Cerebellar nuclear complex (tissue), 1 donor: Measurements from ENCODE around the gene MORC1.
"Not testable (repeated sequence)": the region's sequence is repeated elsewhere in the genome, so short reads cannot be mapped to it uniquely, and the experiment has no call there.

Experiments used
- DNase-seq, 2 experiments: peaks; one replicate each; lab custom pipeline; 2025; lab: John Stamatoyannopoulos, UW

Gene MORC1

GRCh38 chr3:109098079-109098644 lies 19.8 kb downstream of the MORC1 start:
- DNase-seq: no peak

GRCh38 chr3:109095166-109095565 lies 22.8 kb downstream of the MORC1 start:
- no peak for DNase-seq

DNA sequence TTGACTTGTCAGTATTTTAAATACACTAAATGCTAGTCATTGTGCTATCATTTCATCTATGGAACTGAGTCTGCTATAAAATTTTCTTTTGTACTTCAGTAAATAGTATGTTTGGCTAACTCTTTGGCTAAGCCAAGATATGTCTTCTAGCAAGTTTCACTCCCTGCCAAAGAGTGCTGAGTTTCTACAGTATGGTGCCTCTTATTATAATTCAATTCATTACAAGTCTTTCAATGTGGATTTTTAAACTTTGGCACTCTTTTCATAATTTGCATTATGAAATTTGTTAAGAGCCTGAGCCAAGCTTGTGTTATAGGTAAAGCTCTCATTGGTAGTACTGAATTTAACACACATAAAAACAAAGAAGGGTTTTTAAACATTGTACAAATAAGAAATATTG lies 24.4 kb downstream of the MORC1 start:
- DNase-seq: no peak

- DNase-seq: no peak
Observed at GRCh38 chr3:109091846-109092245, 26.1 kb downstream of the MORC1 start.

DNA sequence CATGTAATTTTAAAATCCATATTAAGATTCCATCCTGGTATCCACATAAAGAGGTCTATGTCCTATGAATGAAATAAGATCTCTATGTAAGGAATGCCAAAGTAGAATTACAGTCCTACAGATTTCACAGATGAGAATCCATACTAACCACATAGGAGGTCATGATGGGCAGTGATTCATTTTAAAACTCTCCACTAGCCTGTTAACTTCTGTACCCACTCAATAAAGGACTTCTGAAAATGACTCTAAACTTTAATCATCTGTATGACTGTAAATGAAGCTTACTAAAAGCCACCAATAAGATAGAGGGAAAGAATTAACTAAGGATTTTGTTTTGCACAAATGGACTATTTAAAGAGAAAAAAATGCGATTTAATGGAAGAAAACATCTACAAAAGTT lies 28.7 kb downstream of the MORC1 start:
- DNase-seq: no peak

DNA sequence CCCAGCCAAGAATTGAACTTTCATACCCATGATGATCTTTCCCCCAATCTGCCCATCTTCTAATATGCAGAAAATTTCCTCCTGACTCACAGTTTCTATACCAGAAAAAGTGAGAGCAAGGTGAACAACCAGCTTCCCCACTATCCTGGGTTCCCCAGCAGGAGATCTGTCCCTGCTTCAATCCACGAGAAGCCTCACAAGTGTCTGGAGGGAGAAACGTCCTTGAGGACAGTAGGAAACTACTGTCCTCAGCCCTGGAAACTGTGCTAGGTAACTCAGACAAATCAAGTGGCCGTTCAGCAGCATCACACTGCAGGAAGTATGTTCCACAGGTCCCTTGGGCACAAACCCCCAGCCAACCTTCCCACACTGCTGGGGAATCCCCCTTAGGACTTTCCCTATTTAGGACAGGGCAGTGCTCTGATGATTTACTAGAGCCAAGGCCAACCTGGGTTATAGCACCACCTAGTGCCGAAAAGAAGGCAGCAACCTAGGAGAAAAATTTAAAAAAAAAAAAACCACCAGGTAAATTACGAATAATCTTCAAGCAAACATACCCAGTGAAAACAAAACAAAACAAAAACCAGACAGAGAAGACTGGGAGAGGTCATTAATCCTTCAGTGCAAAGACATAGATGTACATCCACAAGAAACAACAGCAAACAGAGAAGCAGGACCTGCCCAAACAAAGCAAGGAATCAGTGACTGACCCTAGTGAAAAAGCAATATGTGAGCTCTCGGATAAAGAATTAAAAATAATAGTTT lies 36.0 kb downstream of the MORC1 start:
- no peak for DNase-seq

GRCh38 chr3:109080090-109080489 lies 37.8 kb downstream of the MORC1 start:
- DNase-seq: not testable (repeated sequence)

GRCh38 chr3:109073116-109073515 lies 44.8 kb downstream of the MORC1 start:
- DNase-seq: no peak

- no peak for DNase-seq
Observed at GRCh38 chr3:109072194-109072593, 45.7 kb downstream of the MORC1 start.

DNA sequence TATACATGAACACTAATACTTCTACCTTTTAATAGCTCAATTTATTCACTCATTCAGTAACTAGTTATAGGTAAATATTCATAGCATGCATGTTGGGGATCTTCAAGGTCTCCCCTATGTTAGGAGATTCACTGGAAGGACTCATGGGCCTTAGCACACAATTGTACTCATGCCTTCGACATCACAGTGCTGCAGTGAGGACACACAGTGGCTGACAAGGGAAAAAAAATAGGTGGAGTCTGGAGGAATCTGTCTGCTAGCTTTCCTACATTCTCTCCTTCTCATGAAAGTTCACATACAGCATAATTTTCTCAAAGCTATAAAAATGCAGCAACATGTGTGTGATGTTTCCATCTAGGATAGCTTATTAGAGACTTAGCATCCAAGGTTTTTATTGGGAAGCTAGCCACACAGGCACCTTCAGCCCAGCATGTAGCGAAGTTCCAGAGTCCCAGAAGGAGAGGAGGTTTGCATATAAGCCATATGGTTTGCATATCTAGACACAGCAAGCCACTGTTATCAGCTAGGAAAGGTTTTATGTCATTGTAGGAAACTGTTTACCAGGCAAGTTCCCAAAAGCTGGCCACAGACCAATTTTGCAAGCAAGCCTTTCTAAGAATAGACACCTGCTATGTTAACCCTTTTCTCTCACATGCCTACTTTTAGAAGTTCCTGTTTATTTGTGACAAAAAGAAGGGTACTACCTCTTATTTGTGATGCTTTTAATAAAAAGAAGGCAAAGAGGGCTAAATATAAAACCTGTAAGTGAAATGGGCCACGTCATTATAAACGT lies 46.4 kb downstream of the MORC1 start:
- DNase-seq: no peak

DNA sequence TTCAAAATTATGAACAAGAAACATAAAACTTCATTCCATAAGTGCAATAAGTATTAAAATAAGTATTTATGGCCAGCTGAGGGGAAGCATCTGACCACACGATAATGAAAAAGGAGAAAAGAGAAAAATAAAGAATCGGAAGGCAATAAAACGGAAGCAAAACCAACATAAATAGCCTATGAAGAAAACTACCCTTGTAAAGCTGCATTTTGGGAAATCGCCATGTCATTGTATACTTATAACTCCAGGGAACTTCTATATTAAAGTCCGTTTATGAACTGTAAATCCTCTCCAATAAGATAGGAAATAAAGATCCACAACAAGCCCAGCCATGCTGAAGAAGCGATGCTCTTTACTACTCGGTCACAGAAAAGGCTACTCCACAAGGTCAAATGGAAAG lies 47.7 kb downstream of the MORC1 start:
- no peak for DNase-seq

- DNase-seq: no peak
Observed at GRCh38 chr3:109066864-109067263, 51.1 kb downstream of the MORC1 start.

GRCh38 chr3:109059264-109059663 lies 58.7 kb downstream of the MORC1 start:
- no peak for DNase-seq

DNA sequence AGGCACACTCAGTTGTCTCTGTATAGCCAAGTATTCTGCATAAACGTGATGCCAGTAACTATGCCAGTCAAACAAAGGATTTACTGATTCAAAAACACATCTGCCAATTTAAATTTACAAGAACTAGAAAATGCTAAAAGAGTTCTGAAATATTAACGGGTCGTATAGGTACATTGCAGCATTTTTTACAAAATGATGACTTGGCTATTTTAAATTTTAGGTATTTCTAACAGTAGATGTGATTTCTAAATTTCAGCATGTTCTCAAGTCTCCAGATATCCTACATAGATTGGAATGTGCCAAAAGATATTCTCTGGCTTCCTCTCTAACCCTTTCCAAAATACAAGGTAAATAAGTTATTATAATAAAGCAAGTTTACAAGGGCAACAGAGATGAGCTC lies 60.3 kb downstream of the MORC1 start:
- no peak for DNase-seq

- no peak for DNase-seq
Observed at GRCh38 chr3:109057056-109057455, 60.9 kb downstream of the MORC1 start.

- no peak for DNase-seq
Observed at GRCh38 chr3:109050591-109051167, 67.3 kb downstream of the MORC1 start.

DNA sequence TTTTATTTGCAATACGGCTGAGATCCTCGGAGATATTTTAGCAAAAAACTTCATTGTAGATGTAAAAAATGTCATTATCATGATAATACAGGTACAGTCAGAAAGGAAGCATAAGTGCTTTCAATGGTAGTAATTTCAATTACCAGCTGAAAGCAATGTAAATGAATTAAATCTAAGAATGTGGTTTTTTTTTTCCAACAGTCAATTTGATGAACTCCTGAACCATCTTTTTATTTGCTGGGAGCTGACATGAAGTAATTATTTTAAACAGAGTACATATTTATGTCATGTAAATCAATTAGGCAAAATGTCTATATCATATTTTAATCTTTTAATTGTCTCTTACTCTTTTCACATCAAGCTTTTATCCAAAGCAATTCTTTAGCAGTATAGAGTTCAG lies 70.6 kb downstream of the MORC1 start:
- DNase-seq: no peak

GRCh38 chr3:109045271-109046040 lies 72.5 kb downstream of the MORC1 start:
- DNase-seq: no peak

- no peak for DNase-seq
Observed at GRCh38 chr3:109035082-109035481, 82.9 kb downstream of the MORC1 start.

GRCh38 chr3:109033000-109033660 lies 84.8 kb downstream of the MORC1 start:
- no peak for DNase-seq

DNA sequence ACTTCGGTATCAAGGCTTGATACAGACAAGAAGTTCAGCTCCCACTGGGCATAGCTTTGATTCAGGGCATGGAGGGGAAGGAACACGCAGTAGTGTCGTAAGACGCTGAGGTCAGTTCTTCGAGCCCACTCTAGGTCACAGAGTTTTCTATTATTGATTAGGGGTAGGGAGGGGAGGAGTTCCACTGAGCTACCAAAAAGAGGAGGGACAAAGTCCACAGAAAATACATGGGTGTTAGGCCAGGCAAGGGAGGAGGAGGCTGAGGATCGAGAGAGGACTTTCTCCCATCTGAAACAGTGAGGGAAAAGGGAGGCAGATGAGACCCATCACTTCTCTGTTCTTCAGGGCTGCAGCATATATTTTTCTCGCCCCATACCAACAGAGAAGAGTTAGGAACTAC lies 89.2 kb downstream of the MORC1 start:
- no peak for DNase-seq
